Mesenchymal stem cell (in vitro differentiated cells and primary cell): ENCODE measurements around the gene HNRNPLL.
A peak's percentile ranks its signal among the peaks of the same experiment; 100 is the strongest.

Experiments used
- DNase-seq: peaks from one replicate; pipeline ENCODE4 v3.0.0-alpha.2; 2013
- H2AFZ ChIP-seq: one replicate; pipeline ENCODE4 v1.6.1; 2013; ENCODE audit warnings: low read depth, mild to moderate bottlenecking, control low read depth, inconsistent platforms, low read length, moderate library complexity
- H2AK5ac ChIP-seq: 2 replicates; pipeline ENCODE4 v1.6.1; 2013; ENCODE audit warnings: low read length, moderate library complexity, mild to moderate bottlenecking, inconsistent platforms; ENCODE audit not compliant: severe bottlenecking
- H2BK120ac ChIP-seq: one replicate; pipeline ENCODE4 v1.6.1; 2013; ENCODE audit warnings: low read depth, mild to moderate bottlenecking, inconsistent platforms, low read length, moderate library complexity
- H2BK12ac ChIP-seq, 2 experiments: one replicate each; pipeline ENCODE4 v1.6.1; 2013; ENCODE audit warnings: inconsistent platforms in 2 of 2, low read length in 2 of 2, mild to moderate bottlenecking in 2 of 2, moderate library complexity in 2 of 2, control low read depth in 1 of 2
- H2BK15ac ChIP-seq: one replicate; pipeline ENCODE4 v1.6.1; 2013; ENCODE audit warnings: mild to moderate bottlenecking, low read depth, inconsistent platforms; ENCODE audit not compliant: poor library complexity, severe bottlenecking
- H2BK5ac ChIP-seq: 2 replicates; pipeline ENCODE4 v1.6.1; 2013; ENCODE audit warnings: low read depth, mild to moderate bottlenecking, low read length, control low read depth, inconsistent platforms; ENCODE audit not compliant: poor library complexity, severe bottlenecking
- H3K14ac ChIP-seq, 2 experiments: one replicate each; pipeline ENCODE4 v1.6.1; 2013; ENCODE audit warnings: inconsistent platforms in 2 of 2, low read length in 2 of 2, control low read depth in 1 of 2, mild to moderate bottlenecking in 1 of 2, moderate library complexity in 1 of 2
- H3K18ac ChIP-seq, 2 experiments: one replicate each; pipeline ENCODE4 v1.6.1; 2013; ENCODE audit warnings: inconsistent platforms in 2 of 2, low read length in 2 of 2, control low read depth in 1 of 2, low read depth in 1 of 2, mild to moderate bottlenecking in 1 of 2
- H3K23ac ChIP-seq, 2 experiments: one replicate each; pipeline ENCODE4 v1.6.1; 2013; ENCODE audit warnings: inconsistent platforms in 2 of 2, low read length in 2 of 2, mild to moderate bottlenecking in 2 of 2, moderate library complexity in 2 of 2, control low read depth in 1 of 2
- H3K27ac ChIP-seq: 2 replicates; pipeline ENCODE4 v1.5.1; 2013; ENCODE audit warnings: mild to moderate bottlenecking, moderate library complexity, low read length, control low read depth, inconsistent platforms; ENCODE audit not compliant: poor library complexity, severe bottlenecking
- H3K27me3 ChIP-seq, 2 experiments: 2 replicates each; pipeline versions ENCODE4 v1.6.1 to v1.7.0; 2013; ENCODE audit warnings: low read length in 2 of 2, mild to moderate bottlenecking in 2 of 2, moderate library complexity in 2 of 2, control low read depth in 1 of 2, inconsistent platforms in 1 of 2; ENCODE audit not compliant: control insufficient read depth in 1 of 2, insufficient read depth in 1 of 2
- H3K36me3 ChIP-seq, 2 experiments: 2 replicates each; pipeline versions ENCODE4 v1.6.1 to v1.7.0; 2013; ENCODE audit warnings: low read length in 2 of 2, control low read depth in 1 of 2, inconsistent platforms in 1 of 2, low read depth in 1 of 2, mild to moderate bottlenecking in 1 of 2; ENCODE audit not compliant: insufficient read depth in 2 of 2, control insufficient read depth in 1 of 2
- H3K4ac ChIP-seq, 2 experiments: one replicate each; pipeline ENCODE4 v1.6.1; 2013; ENCODE audit warnings: inconsistent platforms in 2 of 2, low read length in 2 of 2, mild to moderate bottlenecking in 2 of 2, moderate library complexity in 2 of 2, control low read depth in 1 of 2, low read depth in 1 of 2
- H3K4me1 ChIP-seq: 2 replicates; pipeline ENCODE4 v1.6.1; 2013; ENCODE audit warnings: low read depth, low read length, control low read depth; ENCODE audit not compliant: control insufficient read depth, insufficient read depth
- H3K4me2 ChIP-seq: 2 replicates; pipeline ENCODE4 v1.6.1; 2013; ENCODE audit warnings: low read length, mild to moderate bottlenecking, inconsistent platforms; ENCODE audit not compliant: poor library complexity, severe bottlenecking
- H3K4me3 ChIP-seq, 2 experiments: 2 replicates each; pipeline versions ENCODE4 v1.5.1 to v1.7.0; 2013; ENCODE audit warnings: low read length in 2 of 2, mild to moderate bottlenecking in 2 of 2, control low read depth in 1 of 2, low read depth in 1 of 2; ENCODE audit not compliant: insufficient read depth in 1 of 2
- H3K79me1 ChIP-seq: replicated peaks from 2 replicates; pipeline ENCODE4 v1.6.1; 2013; ENCODE audit warnings: mild to moderate bottlenecking, control low read depth, low read length, inconsistent platforms; ENCODE audit not compliant: poor library complexity, severe bottlenecking
- H3K9ac ChIP-seq: 2 replicates; pipeline ENCODE4 v1.7.0; 2013; ENCODE audit warnings: mild to moderate bottlenecking, low read length, moderate library complexity
- H3K9me3 ChIP-seq: 2 replicates; pipeline ENCODE4 v1.7.0; 2013; ENCODE audit warnings: mild to moderate bottlenecking, low read length; ENCODE audit not compliant: control insufficient read depth
- H4K8ac ChIP-seq: one replicate; pipeline ENCODE4 v1.6.1; 2013; ENCODE audit warnings: inconsistent platforms, mild to moderate bottlenecking, low read length, moderate library complexity
- H4K91ac ChIP-seq: one replicate; pipeline ENCODE4 v1.6.1; 2013; ENCODE audit warnings: mild to moderate bottlenecking, low read length, inconsistent platforms
- WGBS: methylation state at CpG from one replicate; pipeline ENCODE4 v1.1.7; 2013; ENCODE audit warnings: mixed read lengths; 5-methylcytosine and 5-hydroxymethylcytosine counted together

Gene HNRNPLL

DNA sequence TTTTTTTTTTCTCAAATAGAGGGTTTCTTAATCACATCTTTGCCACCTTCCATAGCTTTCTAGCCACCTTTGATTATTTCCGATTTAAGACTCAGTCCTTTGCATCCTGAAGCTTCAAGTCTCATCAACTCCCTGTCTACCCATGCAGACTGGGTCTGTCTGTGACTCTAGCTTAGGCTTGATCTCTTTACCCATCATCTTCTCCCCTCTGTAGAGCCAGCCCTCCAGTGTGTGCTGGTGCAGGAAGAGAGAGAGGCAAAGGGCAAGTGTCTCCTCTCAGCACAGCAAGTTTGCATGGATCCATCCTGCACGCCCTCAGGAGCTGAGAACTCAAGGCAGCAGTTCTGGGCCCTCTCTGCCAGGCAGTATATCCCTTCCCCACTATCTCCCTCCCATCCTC is 70.4 kb downstream of the HNRNPLL start:
- 83% methylated on average over 2 of the region's 2 CpGs for WGBS
- no peak overlapping the region for H2BK5ac ChIP-seq

GRCh38 chr2:38529208-38529607 is 73.5 kb downstream of the HNRNPLL start:
- no peak overlapping the region for H2AK5ac ChIP-seq
- H3K9me3 ChIP-seq = no peaks in the 10 kb centered on the region
- H3K4me3 ChIP-seq = no peak overlapping the region
- no peaks in the 10 kb centered on the region for H3K79me1 ChIP-seq
- DNase-seq = no peak
- H3K14ac ChIP-seq = no peak overlapping the region
- no peak overlapping the region for H4K91ac ChIP-seq
- no peak overlapping the region for H2BK120ac ChIP-seq
- H3K9ac ChIP-seq = no peak overlapping the region
- H2BK5ac ChIP-seq = no peak overlapping the region
- H3K23ac ChIP-seq = no peak overlapping the region
- peaks cover 1% of the 10 kb centered on the region for H3K4me1 ChIP-seq
- H3K4me2 ChIP-seq = no peak overlapping the region
- H2BK15ac ChIP-seq = no peak overlapping the region
- H2BK12ac ChIP-seq = no peak overlapping the region
- H3K18ac ChIP-seq = no peak overlapping the region
- no peak overlapping the region for H3K4ac ChIP-seq
- H3K27me3 ChIP-seq = no peaks in the 10 kb centered on the region
- no peak overlapping the region for H4K8ac ChIP-seq
- H2AFZ ChIP-seq = no peak overlapping the region
- 94% methylated on average over 14 of the region's 14 CpGs for WGBS
- no peaks in the 10 kb centered on the region for H3K36me3 ChIP-seq
- H3K27ac ChIP-seq = no peak overlapping the region

More for the DNA sequence above, 70.4 kb downstream of the HNRNPLL start:
- no peak overlapping the region for H2AFZ ChIP-seq
- no peak overlapping the region for H2BK12ac ChIP-seq
- H2BK120ac ChIP-seq = no peak overlapping the region
- no peak overlapping the region for H3K4me2 ChIP-seq
- H4K91ac ChIP-seq = no peak overlapping the region
- H4K8ac ChIP-seq = no peak overlapping the region
- H3K4ac ChIP-seq = no peak overlapping the region
- H3K36me3 ChIP-seq = no peaks in the 10 kb centered on the region
- no peaks in the 10 kb centered on the region for H3K79me1 ChIP-seq
- DNase-seq = no peak
- H3K9me3 ChIP-seq = no peaks in the 10 kb centered on the region
- no peak overlapping the region for H2AK5ac ChIP-seq
- H3K4me3 ChIP-seq = no peak overlapping the region
- H3K23ac ChIP-seq = no peak overlapping the region
- no peak overlapping the region for H3K18ac ChIP-seq
- H3K9ac ChIP-seq = no peak overlapping the region
- H2BK15ac ChIP-seq = no peak overlapping the region
- H3K14ac ChIP-seq = no peak overlapping the region
- no peaks in the 10 kb centered on the region for H3K27me3 ChIP-seq
- peaks cover 7% of the 10 kb centered on the region for H3K4me1 ChIP-seq
- no peak overlapping the region for H3K27ac ChIP-seq

DNA sequence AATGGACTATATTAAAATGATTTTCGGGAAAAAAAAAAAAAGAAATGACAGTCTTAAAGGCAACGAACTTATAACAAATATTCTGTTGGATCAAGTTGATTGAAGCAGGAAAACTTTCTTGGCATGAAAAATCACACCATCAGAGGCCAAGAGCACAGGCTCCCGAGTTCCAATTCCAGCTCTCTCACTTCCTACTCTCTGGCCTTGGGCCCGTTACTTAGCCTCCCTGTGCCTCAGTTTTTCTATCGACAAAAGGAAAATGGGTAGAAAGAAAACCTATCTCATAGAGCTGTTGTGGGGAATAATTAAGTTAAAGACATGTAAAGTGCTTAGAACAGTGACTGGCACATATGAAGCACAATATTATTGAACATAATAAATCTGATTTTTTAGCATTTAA is 74.2 kb downstream of the HNRNPLL start:
- H2BK120ac ChIP-seq = no peak overlapping the region
- no peak overlapping the region for H3K4ac ChIP-seq
- H2BK5ac ChIP-seq = no peak overlapping the region
- H2BK12ac ChIP-seq = no peak overlapping the region
- no peak overlapping the region for H2AFZ ChIP-seq
- no peaks in the 10 kb centered on the region for H3K79me1 ChIP-seq
- H2BK15ac ChIP-seq = no peak overlapping the region
- H4K91ac ChIP-seq = no peak overlapping the region
- no peak overlapping the region for H3K23ac ChIP-seq
- no peaks in the 10 kb centered on the region for H3K9me3 ChIP-seq
- peaks cover 0 to 5% of the 10 kb centered on the region in 2 experiments for H3K27me3 ChIP-seq
- H2AK5ac ChIP-seq = no peak overlapping the region
- no peak overlapping the region for H4K8ac ChIP-seq
- WGBS = 93% methylated on average over 3 of the region's 5 CpGs
- no peak overlapping the region for H3K14ac ChIP-seq
- H3K27ac ChIP-seq = no peak overlapping the region
- no peak overlapping the region for H3K18ac ChIP-seq
- H3K36me3 ChIP-seq = no peaks in the 10 kb centered on the region
- no peak overlapping the region for H3K4me2 ChIP-seq
- no peak for DNase-seq
- peak overlapping the region; percentile 88 for H3K9ac ChIP-seq
- peak overlapping the region in 1 of 2 experiments; percentile 77 for H3K4me3 ChIP-seq
- H3K4me1 ChIP-seq = peaks cover under 1% of the 10 kb centered on the region

- Histone ChIP-seq H3K4me3 (peak overlapping the region; percentile 59 to 77), H2BK120ac (no peak overlapping the region), H2BK15ac (no peak overlapping the region), H3K4me2 (peak overlapping the region; percentile 83), H3K23ac (no peak overlapping the region), H3K27me3 (peaks cover 4 to 10% of the 10 kb centered on the region in 2 experiments), H3K18ac (peak overlapping the region in 1 of 2 experiments; percentile 70), H3K9ac (peak overlapping the region; percentile 88), H2BK5ac (no peak overlapping the region), H4K8ac (peak overlapping the region; percentile 72), H2AFZ (peak overlapping the region; percentile 52), H2AK5ac (no peak overlapping the region), H3K27ac (peak overlapping the region; percentile 51), H3K9me3 (no peaks in the 10 kb centered on the region), H3K4me1 (no peaks in the 10 kb centered on the region), H3K36me3 (no peaks in the 10 kb centered on the region), H3K79me1 (no peaks in the 10 kb centered on the region), H3K4ac (no peak overlapping the region), H2BK12ac (peak overlapping the region in 1 of 2 experiments; percentile 84), H4K91ac (no peak overlapping the region), H3K14ac (no peak overlapping the region)
- peak; percentile 62 for DNase-seq
- 6% methylated on average over 11 of the region's 27 CpGs for WGBS
Observed at GRCh38 chr2:38528008-38528442, 74.7 kb downstream of the HNRNPLL start.
